GM23338 (cell line): ENCODE measurements around the gene TIMM50.

ENCODE experiments used
- CREB1 ChIP-seq: fragments of 250-450 bp; sonication (Bioruptor Pico); IDR thresholded peaks from 2 replicates; pipeline ENCODE4 v1.5.0; 2020; ENCODE audit warnings: low read depth, mild to moderate bottlenecking, moderate library complexity
- EZH2 ChIP-seq: fragments of 200-600 bp; sonication (generic); IDR thresholded peaks from one replicate; pipeline ENCODE4 v1.8.0; 2017; ENCODE audit warnings: antibody characterized with exemption, mild to moderate bottlenecking, low read depth; ENCODE audit not compliant: unreplicated experiment
- JUNB ChIP-seq: IDR thresholded peaks from one replicate; pipeline ENCODE4 v1.6.1; 2016; ENCODE audit warnings: antibody characterized with exemption; ENCODE audit not compliant: unreplicated experiment
- NANOG ChIP-seq: IDR thresholded peaks from 2 replicates; pipeline ENCODE4 v1.6.1; 2016; ENCODE audit warnings: antibody characterized with exemption, borderline replicate concordance
- POLR2AphosphoS5 ChIP-seq: IDR thresholded peaks from 2 replicates; pipeline ENCODE4 v1.6.1; 2016; ENCODE audit warnings: antibody characterized with exemption, low read depth
- STAT1 ChIP-seq: IDR thresholded peaks from one replicate; pipeline ENCODE4 v1.6.1; 2016; ENCODE audit warnings: antibody characterized with exemption; ENCODE audit not compliant: unreplicated experiment
- TF ChIP-seq, protein P1 (sequence below), 2 experiments: fragments of 200-600 bp in 1 of 2; sonication (generic) in 1 of 2; conservative IDR thresholded peaks; 2 replicates each; pipeline versions ENCODE4 v1.5.1 to v1.6.1; 2016 to 2017; ENCODE audit warnings: antibody characterized with exemption in 2 of 2, low read depth in 2 of 2, mild to moderate bottlenecking in 2 of 2, moderate library complexity in 1 of 2
- TF ChIP-seq, protein P2 (sequence below): IDR thresholded peaks from 2 replicates; pipeline ENCODE4 v1.6.1; 2016; ENCODE audit warnings: antibody characterized with exemption
- TF ChIP-seq, protein P3 (sequence below): IDR thresholded peaks from one replicate; pipeline ENCODE4 v1.6.1; 2018; ENCODE audit warnings: antibody characterized with exemption; ENCODE audit not compliant: unreplicated experiment

DNA sequence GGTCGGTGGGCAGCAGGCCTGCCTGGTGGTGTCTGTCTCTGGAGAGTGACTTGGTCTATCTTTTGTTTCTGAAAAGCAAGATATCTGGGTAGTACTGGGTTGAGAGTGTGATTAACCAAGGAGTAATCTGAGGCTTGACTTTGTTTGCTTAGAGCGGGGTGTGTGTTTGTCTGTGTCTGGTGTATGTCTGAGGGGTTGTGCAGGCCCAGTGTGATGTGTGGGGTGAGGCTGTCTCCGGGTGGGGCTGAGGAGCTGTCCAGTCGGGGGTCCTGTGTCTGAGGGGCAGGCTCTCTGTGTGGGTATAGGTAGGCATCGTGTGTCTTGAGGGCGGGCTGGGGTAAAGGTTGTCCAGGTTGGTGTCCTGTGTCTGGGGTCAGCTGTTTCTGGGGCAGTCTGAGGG is 11.1 kb upstream of the TIMM50 start:
- TF ChIP-seq POLR2AphosphoS5 (no peak), NANOG (no peak), EZH2 (no peak), JUNB (no peak), STAT1 (no peak), CREB1 (no peak)
- TF ChIP-seq, protein P1, sequence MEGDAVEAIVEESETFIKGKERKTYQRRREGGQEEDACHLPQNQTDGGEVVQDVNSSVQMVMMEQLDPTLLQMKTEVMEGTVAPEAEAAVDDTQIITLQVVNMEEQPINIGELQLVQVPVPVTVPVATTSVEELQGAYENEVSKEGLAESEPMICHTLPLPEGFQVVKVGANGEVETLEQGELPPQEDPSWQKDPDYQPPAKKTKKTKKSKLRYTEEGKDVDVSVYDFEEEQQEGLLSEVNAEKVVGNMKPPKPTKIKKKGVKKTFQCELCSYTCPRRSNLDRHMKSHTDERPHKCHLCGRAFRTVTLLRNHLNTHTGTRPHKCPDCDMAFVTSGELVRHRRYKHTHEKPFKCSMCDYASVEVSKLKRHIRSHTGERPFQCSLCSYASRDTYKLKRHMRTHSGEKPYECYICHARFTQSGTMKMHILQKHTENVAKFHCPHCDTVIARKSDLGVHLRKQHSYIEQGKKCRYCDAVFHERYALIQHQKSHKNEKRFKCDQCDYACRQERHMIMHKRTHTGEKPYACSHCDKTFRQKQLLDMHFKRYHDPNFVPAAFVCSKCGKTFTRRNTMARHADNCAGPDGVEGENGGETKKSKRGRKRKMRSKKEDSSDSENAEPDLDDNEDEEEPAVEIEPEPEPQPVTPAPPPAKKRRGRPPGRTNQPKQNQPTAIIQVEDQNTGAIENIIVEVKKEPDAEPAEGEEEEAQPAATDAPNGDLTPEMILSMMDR (conservative IDR thresholded peaks at IDR 0.05; ENCODE audit: low read depth in 2 of 2): no peak
- TF ChIP-seq, protein P2, sequence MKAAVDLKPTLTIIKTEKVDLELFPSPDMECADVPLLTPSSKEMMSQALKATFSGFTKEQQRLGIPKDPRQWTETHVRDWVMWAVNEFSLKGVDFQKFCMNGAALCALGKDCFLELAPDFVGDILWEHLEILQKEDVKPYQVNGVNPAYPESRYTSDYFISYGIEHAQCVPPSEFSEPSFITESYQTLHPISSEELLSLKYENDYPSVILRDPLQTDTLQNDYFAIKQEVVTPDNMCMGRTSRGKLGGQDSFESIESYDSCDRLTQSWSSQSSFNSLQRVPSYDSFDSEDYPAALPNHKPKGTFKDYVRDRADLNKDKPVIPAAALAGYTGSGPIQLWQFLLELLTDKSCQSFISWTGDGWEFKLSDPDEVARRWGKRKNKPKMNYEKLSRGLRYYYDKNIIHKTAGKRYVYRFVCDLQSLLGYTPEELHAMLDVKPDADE: no peak
- TF ChIP-seq, protein P3, sequence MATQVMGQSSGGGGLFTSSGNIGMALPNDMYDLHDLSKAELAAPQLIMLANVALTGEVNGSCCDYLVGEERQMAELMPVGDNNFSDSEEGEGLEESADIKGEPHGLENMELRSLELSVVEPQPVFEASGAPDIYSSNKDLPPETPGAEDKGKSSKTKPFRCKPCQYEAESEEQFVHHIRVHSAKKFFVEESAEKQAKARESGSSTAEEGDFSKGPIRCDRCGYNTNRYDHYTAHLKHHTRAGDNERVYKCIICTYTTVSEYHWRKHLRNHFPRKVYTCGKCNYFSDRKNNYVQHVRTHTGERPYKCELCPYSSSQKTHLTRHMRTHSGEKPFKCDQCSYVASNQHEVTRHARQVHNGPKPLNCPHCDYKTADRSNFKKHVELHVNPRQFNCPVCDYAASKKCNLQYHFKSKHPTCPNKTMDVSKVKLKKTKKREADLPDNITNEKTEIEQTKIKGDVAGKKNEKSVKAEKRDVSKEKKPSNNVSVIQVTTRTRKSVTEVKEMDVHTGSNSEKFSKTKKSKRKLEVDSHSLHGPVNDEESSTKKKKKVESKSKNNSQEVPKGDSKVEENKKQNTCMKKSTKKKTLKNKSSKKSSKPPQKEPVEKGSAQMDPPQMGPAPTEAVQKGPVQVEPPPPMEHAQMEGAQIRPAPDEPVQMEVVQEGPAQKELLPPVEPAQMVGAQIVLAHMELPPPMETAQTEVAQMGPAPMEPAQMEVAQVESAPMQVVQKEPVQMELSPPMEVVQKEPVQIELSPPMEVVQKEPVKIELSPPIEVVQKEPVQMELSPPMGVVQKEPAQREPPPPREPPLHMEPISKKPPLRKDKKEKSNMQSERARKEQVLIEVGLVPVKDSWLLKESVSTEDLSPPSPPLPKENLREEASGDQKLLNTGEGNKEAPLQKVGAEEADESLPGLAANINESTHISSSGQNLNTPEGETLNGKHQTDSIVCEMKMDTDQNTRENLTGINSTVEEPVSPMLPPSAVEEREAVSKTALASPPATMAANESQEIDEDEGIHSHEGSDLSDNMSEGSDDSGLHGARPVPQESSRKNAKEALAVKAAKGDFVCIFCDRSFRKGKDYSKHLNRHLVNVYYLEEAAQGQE: no peak
